Measurements from ENCODE around the gene KCNMA1. TPM values are rescaled to one million over a fixed set of nuclear protein-coding genes. Genes with fewer than 3 reads are reported as not detected.
A peak's percentile ranks its signal among the peaks of the same experiment; 100 is the strongest.

Gene KCNMA1
- total RNA-seq = 100 to 1,000 TPM in 2 of 7 donors, 10 to 100 TPM in 5; 39.6 to 114 (median 63.6) TPM
- 10 to 100 TPM in 1 of 3 donors, 1 to 10 TPM in 2; 9.3 to 21.7 (median 10.0) TPM for polyA plus RNA-seq
- long read RNA-seq, donor 1, partial matches to known transcripts = 0 of 3 reads
- long read RNA-seq, donor 1, other reads (novel, unspliced or antisense) = 0 of 3 reads
- long read RNA-seq, donor 2, partial matches to known transcripts = 0 of 5 reads
- long read RNA-seq, donor 2, other reads (novel, unspliced or antisense) = 0 of 5 reads

DNA sequence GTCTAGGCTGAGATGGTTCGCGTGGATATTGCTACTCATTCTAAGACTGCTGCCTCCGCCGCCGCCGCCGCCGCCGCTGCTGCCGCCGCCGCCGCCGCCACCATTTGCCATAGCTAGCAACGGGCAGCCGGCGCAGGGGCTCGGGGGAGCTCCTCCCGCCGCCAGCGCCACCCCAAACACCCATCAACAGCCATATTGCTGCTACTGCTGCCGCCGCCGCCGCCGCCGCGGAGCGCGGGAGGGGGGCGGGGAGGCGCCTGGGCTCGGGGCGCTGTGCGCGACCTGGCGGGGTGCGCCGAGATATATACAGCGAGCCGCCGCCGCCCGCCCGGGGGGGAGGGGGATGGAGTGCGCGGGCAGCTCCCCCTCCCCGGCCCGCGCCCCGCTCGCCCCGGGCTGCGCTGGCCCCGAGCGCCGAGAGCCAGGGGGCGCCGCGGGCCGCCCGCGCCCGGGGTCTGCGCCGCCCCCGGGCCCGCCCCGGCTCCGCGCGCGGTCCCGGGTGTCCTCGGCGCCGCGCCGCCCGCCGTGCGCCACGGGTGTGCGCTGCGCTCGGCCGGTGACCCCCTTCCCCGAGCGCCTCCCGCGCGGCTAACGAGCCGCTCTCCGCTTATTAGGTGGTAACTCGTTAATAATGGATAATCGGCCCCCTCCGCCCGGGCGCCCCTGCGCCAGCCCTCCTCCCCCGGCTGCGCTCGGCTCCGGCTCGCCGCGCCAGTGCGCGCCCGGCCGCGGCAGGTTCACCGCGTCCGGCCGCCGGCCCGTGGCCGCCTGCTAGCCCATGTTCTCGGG is at the start of gene KCNMA1:
KCNMA1 (minus strand) TSS at position 277 of the 789 bp plus-strand sequence.
- H3K9me3 ChIP-seq = no peaks in the 10 kb centered on the region
- H3K27me3 ChIP-seq (replicated peaks in 1 of 7) = peaks cover 2 to 88% (median 58%) of the 10 kb centered on the region in 7 donors
- peak within 1 kb of the TSS in 4 of 8 donors; percentile 40 to 80 (median 59) for H3K27ac ChIP-seq
- peak; percentile 83 for DNase-seq
- WGBS, 5 donors = 1% methylated on average over 39 to 120 of the region's 121 CpGs
- H3K36me3 ChIP-seq = no peaks in the 10 kb centered on the region
- H3K4me1 ChIP-seq = peaks cover 9 to 47% (median 36%) of the 10 kb centered on the region in 6 donors
- TF ChIP-seq POLR2AphosphoS5 (IDR thresholded peaks at IDR 0.05) (peak in 1 of 3 donors; percentile 28), POLR2A (IDR thresholded peaks at IDR 0.05) (no peak)
- TF ChIP-seq, protein P1, sequence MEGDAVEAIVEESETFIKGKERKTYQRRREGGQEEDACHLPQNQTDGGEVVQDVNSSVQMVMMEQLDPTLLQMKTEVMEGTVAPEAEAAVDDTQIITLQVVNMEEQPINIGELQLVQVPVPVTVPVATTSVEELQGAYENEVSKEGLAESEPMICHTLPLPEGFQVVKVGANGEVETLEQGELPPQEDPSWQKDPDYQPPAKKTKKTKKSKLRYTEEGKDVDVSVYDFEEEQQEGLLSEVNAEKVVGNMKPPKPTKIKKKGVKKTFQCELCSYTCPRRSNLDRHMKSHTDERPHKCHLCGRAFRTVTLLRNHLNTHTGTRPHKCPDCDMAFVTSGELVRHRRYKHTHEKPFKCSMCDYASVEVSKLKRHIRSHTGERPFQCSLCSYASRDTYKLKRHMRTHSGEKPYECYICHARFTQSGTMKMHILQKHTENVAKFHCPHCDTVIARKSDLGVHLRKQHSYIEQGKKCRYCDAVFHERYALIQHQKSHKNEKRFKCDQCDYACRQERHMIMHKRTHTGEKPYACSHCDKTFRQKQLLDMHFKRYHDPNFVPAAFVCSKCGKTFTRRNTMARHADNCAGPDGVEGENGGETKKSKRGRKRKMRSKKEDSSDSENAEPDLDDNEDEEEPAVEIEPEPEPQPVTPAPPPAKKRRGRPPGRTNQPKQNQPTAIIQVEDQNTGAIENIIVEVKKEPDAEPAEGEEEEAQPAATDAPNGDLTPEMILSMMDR (IDR thresholded peaks at IDR 0.05 in 8 of 11, conservative IDR thresholded peaks at IDR 0.05 in 3 of 11) = no peak
- intact Hi-C loops (cut with DNase I; ENCODE audit: low total_unique reads) = no loop called here
- H3K4me3 ChIP-seq = peak within 1 kb of the TSS; percentile 33 to 78 (median 56)

DNA sequence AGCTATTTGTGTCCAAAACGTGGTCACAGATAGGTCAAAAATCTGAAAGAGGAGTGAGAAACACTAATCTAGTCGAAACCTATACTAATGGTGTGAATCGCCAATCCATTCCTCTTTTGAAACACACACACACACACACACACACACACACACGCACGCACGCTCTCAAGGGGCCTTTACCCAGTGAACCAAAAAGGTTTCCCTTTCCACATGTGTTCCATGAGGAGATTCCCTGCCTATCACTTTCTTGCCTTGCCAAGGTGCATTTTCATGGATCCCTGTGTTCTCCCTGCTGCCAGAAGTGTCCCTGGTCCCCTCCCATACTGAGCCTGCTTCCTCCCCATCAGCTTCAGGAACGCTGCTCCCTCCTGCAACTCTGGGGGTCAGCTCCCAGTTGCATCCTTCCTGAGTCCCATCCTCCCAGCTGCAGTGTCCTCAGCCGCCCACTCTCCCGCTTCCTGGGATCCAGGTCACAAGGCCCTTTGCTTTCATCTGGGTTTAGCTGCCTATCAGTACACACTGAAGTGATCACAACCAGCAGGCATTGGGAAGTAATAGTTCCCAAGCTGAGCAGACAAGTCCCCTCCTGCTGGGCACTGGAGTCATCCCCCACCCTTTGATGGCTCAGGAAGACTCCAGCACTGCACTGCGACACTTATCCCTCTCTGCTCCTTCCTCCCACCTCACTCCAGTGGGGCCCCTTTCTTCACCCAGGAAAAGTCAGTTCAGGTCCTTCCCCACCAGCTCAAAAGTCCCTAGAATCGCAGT is 49.2 kb upstream of the KCNMA1 start:
- H3K9me3 ChIP-seq = no peaks in the 10 kb centered on the region
- H3K27ac ChIP-seq = no peak overlapping the region
- no peaks in the 10 kb centered on the region for H3K4me1 ChIP-seq
- H3K27me3 ChIP-seq (replicated peaks in 1 of 7) = peaks cover 0 to 48% (median 0%) of the 10 kb centered on the region in 7 donors
- 73 to 81% (median 75%) methylated on average over 11 of the region's 11 CpGs for WGBS, 5 donors
- TF ChIP-seq POLR2A (IDR thresholded peaks at IDR 0.05) (no peak), POLR2AphosphoS5 (IDR thresholded peaks at IDR 0.05) (no peak)
- TF ChIP-seq, protein P1 (IDR thresholded peaks at IDR 0.05 in 8 of 11, conservative IDR thresholded peaks at IDR 0.05 in 3 of 11) = no peak
- no peak for DNase-seq
- intact Hi-C loops (cut with DNase I; ENCODE audit: low total_unique reads) = no loop called here
- no peaks in the 10 kb centered on the region for H3K36me3 ChIP-seq
- no peak overlapping the region for H3K4me3 ChIP-seq

DNA sequence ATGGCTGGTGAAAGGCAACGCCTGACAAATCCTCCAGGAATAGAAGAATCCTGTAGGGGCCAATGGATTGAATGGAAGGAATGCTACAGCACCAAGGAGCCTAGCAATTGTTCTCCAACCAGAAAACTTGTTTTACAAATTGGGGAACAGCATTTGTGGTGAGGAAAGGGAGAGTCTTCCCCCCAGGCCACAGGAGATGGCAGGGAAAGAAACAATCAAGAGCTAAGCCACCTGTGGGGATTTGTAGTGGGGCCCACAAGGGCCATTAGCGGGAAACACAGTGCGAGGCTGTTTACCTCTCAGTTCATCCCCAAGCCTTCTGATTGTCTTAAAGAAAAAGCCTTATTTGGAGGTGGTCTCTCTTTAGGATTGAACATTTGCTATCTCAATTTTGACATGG is 48.5 kb upstream of the KCNMA1 start:
- Histone ChIP-seq H3K27ac (no peak overlapping the region), H3K27me3 (replicated peaks in 1 of 7) (peaks cover 0 to 55% (median 0%) of the 10 kb centered on the region in 7 donors), H3K36me3 (no peaks in the 10 kb centered on the region), H3K9me3 (no peaks in the 10 kb centered on the region), H3K4me1 (no peaks in the 10 kb centered on the region), H3K4me3 (no peak overlapping the region)
- 73 to 92% (median 79%) methylated on average over 3 of the region's 3 CpGs for WGBS, 5 donors
- TF ChIP-seq POLR2A (IDR thresholded peaks at IDR 0.05) = no peak
- TF ChIP-seq POLR2AphosphoS5 (IDR thresholded peaks at IDR 0.05) = no peak
- TF ChIP-seq, protein P1 (IDR thresholded peaks at IDR 0.05 in 8 of 11, conservative IDR thresholded peaks at IDR 0.05 in 3 of 11) = no peak
- intact Hi-C loops (cut with DNase I; ENCODE audit: low total_unique reads) = no loop called here
- no peak for DNase-seq
